ENCODE data around the gene SNAPC2. TPM values are rescaled to one million over a fixed set of nuclear protein-coding genes. Genes with fewer than 3 reads are reported as not detected.

The SNAPC2 gene
- total RNA-seq, 1 donor from 2014 or later = 13.4 TPM

GRCh38 chr19:7913652-7914051 is 6.5 kb upstream of the SNAPC2 start:
- Histone ChIP-seq H3K27me3 (ENCODE audit: control insufficient read depth, insufficient read depth, low read length) (peaks cover 2% of the 10 kb centered on the region), H3K4me3 (ENCODE audit: low read depth, low read length) (no peak overlapping the region), H3K36me3 (ENCODE audit: control insufficient read depth, insufficient read depth, low read length) (peaks cover 7% of the 10 kb centered on the region)
- DNase-seq (ENCODE audit: low read depth) (no peak), FAIRE-seq (no peak)
- no peak for TF ChIP-seq CTCF (IDR thresholded peaks at IDR 0.05; ENCODE audit: insufficient read depth, low read length, severe bottlenecking)

DNA sequence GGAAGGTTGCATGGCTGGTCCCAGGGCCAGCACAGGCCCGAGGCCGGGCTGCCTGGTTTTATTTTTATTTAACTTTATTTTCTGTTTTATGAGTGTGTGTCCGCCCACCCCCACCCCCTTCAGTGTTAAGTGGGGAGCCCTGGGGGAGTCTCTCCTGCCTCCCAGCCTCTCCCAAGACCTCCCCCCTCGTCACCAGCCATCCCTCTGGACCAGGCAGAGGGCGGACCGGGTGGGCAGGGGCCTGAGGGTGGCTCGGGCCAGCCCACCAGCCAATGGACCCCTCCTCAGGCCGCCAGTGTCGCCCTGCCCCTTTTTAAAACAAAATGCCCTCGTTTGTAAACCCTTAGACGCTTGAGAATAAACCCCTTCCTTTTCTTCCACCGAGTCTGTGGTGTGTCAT is 6.0 kb upstream of the SNAPC2 start:
- Histone ChIP-seq H3K27me3 (ENCODE audit: control insufficient read depth, insufficient read depth, low read length) (peaks cover 2% of the 10 kb centered on the region), H3K4me3 (ENCODE audit: low read depth, low read length) (no peak overlapping the region), H3K36me3 (ENCODE audit: control insufficient read depth, insufficient read depth, low read length) (peaks cover 7% of the 10 kb centered on the region)
- DNase-seq (ENCODE audit: low read depth) (no peak), FAIRE-seq (no peak)
- TF ChIP-seq CTCF (IDR thresholded peaks at IDR 0.05; ENCODE audit: insufficient read depth, low read length, severe bottlenecking) = no peak

DNA sequence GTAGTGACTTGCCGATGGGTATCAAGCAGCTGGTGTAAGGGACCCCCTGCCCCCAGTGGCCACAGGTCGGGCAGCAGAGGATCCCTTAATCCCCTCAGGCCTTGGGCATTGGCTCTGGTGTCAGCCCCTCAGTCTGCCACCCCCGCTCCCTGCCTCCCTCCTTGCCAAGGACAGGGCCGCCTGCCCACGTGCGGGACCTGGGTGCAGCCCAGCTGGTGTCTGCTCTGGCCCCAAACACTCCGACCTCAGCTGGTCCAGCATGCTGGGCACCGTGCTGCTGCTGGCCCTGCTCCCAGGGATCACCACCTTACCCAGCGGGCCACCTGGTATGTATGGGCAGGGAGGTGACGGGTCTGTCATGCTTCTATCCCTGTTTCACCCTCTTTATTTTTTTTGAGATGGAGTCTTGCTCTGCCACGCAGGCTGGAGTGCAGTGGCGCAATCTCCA is 5.5 kb upstream of the SNAPC2 start, which contains the start of gene TGFBR3L:
TSS of gene TGFBR3L (plus strand) at position 233 of the 448 bp plus-strand sequence.
- peaks cover 7% of the 10 kb centered on the region for H3K36me3 ChIP-seq (ENCODE audit: control insufficient read depth, insufficient read depth, low read length)
- DNase-seq (ENCODE audit: low read depth) (no peak), FAIRE-seq (no peak)
- H3K27me3 ChIP-seq (ENCODE audit: control insufficient read depth, insufficient read depth, low read length) = peaks cover 2% of the 10 kb centered on the region
- H3K4me3 ChIP-seq (ENCODE audit: low read depth, low read length) = no peak within 1 kb of the TSS
- no peak for TF ChIP-seq CTCF (IDR thresholded peaks at IDR 0.05; ENCODE audit: insufficient read depth, low read length, severe bottlenecking)

DNA sequence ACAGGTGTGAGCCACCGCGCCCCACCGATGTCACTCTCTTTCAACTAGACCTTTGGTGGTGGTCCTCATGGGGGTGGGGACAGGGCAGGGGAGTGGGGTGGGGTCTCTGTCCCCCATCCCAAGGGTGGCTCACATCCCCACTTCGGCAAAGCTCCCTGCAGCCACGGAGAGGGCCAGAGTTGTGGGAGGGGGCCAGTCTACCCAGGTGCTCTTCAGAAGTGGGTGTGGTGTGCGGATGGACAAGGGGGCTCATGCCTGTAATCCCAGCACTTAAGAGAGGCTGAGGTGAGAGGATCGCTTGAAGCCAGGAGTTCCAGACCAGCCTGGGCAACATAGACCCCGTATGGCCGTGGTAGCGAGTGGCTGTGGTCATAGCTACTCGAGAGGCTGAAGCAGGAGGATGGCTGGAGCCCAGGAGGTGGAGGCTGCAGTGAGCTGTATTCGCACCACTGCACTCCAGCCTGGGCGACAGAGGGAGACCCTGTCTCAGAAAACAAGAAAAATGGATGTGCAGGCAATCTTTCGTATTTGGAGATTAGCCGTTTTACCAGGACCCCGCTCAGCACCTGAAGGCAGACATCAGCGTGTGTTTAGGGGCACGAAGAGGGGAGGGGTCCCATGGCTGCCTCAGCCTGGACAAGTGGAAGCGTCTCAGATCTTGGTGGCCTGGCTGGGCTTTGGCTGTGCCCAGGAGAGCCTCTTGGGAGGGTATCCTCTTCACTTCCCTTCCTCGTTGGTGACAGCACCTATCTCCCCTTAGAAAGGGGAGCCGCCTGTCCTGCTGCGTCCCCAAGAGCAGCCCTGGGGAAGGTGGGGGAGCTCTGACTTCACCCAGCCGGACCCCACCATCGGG is 4.7 kb upstream of the SNAPC2 start:
- TF ChIP-seq CTCF (IDR thresholded peaks at IDR 0.05; ENCODE audit: insufficient read depth, low read length, severe bottlenecking) = no peak
- Histone ChIP-seq H3K4me3 (ENCODE audit: low read depth, low read length) (peak overlapping the region; percentile 49), H3K27me3 (ENCODE audit: control insufficient read depth, insufficient read depth, low read length) (peaks cover 2% of the 10 kb centered on the region), H3K36me3 (ENCODE audit: control insufficient read depth, insufficient read depth, low read length) (peaks cover 5% of the 10 kb centered on the region)
- DNase-seq (ENCODE audit: low read depth) (no peak), FAIRE-seq (no peak)

DNA sequence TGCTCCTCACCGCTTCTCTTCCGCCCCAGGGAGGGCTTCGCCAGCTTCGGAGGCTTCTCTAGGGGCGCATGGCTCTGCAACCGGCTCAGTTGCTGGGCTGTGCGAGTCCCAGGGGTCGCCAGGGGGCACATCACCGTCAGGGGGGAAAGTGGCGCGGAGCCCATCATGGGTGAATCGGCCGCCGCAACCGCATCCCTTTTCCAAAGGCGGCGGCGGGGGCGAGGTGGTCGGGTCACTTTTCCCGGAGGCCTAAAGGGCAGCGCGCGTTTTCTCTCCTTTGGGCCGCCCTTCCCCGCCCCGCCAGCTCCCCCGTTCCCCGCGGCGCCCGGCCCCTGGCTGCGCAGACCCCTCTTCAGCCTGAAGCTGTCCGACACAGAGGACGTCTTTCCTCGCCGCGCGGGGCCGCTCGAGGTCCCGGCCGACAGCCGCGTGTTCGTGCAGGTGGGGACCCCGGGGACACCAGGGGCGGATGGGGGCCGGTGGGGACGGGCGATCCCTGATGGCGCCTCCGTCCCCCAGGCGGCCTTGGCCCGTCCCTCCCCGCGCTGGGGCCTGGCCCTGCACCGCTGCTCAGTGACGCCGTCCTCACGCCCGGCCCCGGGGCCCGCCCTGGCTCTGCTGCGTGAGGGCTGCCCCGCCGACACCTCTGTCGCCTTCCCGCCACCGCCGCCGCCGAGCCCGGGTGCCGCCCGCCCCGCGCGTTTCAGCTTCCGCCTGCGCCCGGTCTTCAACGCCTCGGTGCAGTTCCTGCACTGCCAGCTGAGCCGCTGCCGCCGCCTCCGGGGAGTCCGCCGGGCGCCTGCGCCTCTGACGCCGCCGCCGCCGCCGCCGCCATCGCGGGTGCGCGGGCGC is 3.8 kb upstream of the SNAPC2 start:
- DNase-seq (ENCODE audit: low read depth) (no peak), FAIRE-seq (no peak)
- Histone ChIP-seq H3K4me3 (ENCODE audit: low read depth, low read length) (peak overlapping the region; percentile 49), H3K27me3 (ENCODE audit: control insufficient read depth, insufficient read depth, low read length) (peaks cover 2% of the 10 kb centered on the region), H3K36me3 (ENCODE audit: control insufficient read depth, insufficient read depth, low read length) (peaks cover 2% of the 10 kb centered on the region)
- no peak for TF ChIP-seq CTCF (IDR thresholded peaks at IDR 0.05; ENCODE audit: insufficient read depth, low read length, severe bottlenecking)

Measured in bronchial epithelial cell (primary cell).